CD4-positive, alpha-beta T cell (primary cell): Measurements from ENCODE around the gene ABCA13. TPM values are rescaled to one million over a fixed set of nuclear protein-coding genes. Genes with fewer than 3 reads are reported as not detected.

Experiments
- ATAC-seq: fragments of 200-7000 bp; cut with Tn5 transposase; one replicate; pipeline ENCODE4 v1.10.0; 2022; ENCODE audit warnings: mild to moderate bottlenecking; ENCODE audit not compliant: poor library complexity
- CTCF ChIA-PET: fragments of 350-600 bp; sonication (Branson Sonifier 250); formaldehyde crosslinking; loops from one replicate; lab custom pipeline; 2021; ENCODE audit warnings: antibody characterized with exemption, inconsistent platforms; lab: Charles Lee
- POLR2A ChIA-PET: fragments of 350-600 bp; sonication (Branson Sonifier 250); formaldehyde crosslinking; loops from one replicate; lab custom pipeline; 2021; ENCODE audit warnings: antibody characterized with exemption, inconsistent platforms; lab: Charles Lee
- DNase-seq, 14 experiments: peaks; one replicate each; pipeline ENCODE4 v3.0.0-alpha.2; 2013 to 2020; ENCODE audit warnings: mixed read lengths in 2 of 14
- H3K27ac ChIP-seq, 2 donors: one replicate each; pipeline versions ENCODE4 v1.5.1 to v1.7.0; 2013; ENCODE audit warnings: low read length in 2 of 2, low read depth in 1 of 2, mild to moderate bottlenecking in 1 of 2
- H3K27me3 ChIP-seq, 2 experiments: 1 replicate in 1 of 2; 2 replicates in 1 of 2; pipeline versions ENCODE4 v1.6.1 to v1.7.0; 2013; ENCODE audit warnings: low read length in 2 of 2, control low read depth in 1 of 2, mild to moderate bottlenecking in 1 of 2, moderate library complexity in 1 of 2; ENCODE audit not compliant: insufficient read depth in 2 of 2, control insufficient read depth in 1 of 2
- H3K36me3 ChIP-seq: one replicate; pipeline ENCODE4 v1.6.1; 2013; ENCODE audit warnings: low read length, control low read depth; ENCODE audit not compliant: insufficient read depth
- H3K4me1 ChIP-seq: one replicate; pipeline ENCODE4 v1.6.1; 2013; ENCODE audit warnings: low read length, control low read depth; ENCODE audit not compliant: insufficient read depth
- H3K4me3 ChIP-seq: one replicate; pipeline ENCODE4 v1.5.1; 2013; ENCODE audit warnings: mild to moderate bottlenecking, low read length, moderate library complexity
- H3K9me3 ChIP-seq, 2 experiments: 1 replicate in 1 of 2; 2 replicates in 1 of 2; pipeline versions ENCODE4 v1.6.1 to v1.7.0; 2013; ENCODE audit warnings: low read length in 2 of 2, mild to moderate bottlenecking in 2 of 2, control low read depth in 1 of 2, moderate library complexity in 1 of 2; ENCODE audit not compliant: control insufficient read depth in 1 of 2, insufficient read depth in 1 of 2
- H3K27ac Mint-ChIP-seq: one replicate; pipeline ENCODE4 v1.8.0; 2020; ENCODE audit warnings: mixed read lengths
- H3K27me3 Mint-ChIP-seq: one replicate; pipeline ENCODE4 v1.8.0; 2021; ENCODE audit warnings: mixed read lengths
- H3K36me3 Mint-ChIP-seq: one replicate; pipeline ENCODE4 v1.8.0; 2021; ENCODE audit warnings: low read depth, mixed read lengths
- H3K4me1 Mint-ChIP-seq: one replicate; pipeline ENCODE4 v1.8.0; 2021; ENCODE audit warnings: low read depth, mixed read lengths
- H3K4me3 Mint-ChIP-seq: one replicate; pipeline ENCODE4 v1.8.0; 2020; ENCODE audit warnings: mild to moderate bottlenecking, mixed read lengths
- H3K9me3 Mint-ChIP-seq: one replicate; pipeline ENCODE4 v1.8.0; 2020; ENCODE audit warnings: mixed read lengths
- CTCF ChIP-seq: fragments of 200-600 bp; IDR thresholded peaks from one replicate; pipeline ENCODE4 v1.8.0; 2022; ENCODE audit warnings: antibody characterized with exemption, mild to moderate bottlenecking
- intact Hi-C, 2 experiments: fragments of 100-400 bp; cut with DNase I in 1 of 2; cut with micrococcal nuclease in 1 of 2; formaldehyde crosslinking; loops; one replicate each; pipeline versions ENCODE4 v1.15.1 to v1.9.0; 2023 to 2025; cut with DNase I, micrococcal nuclease
- total RNA-seq, 174 experiments: library from RNA in 2 of 174; stranded (reverse) in 2 of 174; gene quantifications; one replicate each; pipeline ENCODE4 v1.2.3 and lab custom pipeline; 2021 to 2026

The ABCA13 gene
- total RNA-seq, 2 experiments from 2014 or later = not detected

GRCh38 chr7:48286836-48287235 lies 115.6 kb downstream of the ABCA13 start:
- no peak for TF ChIP-seq CTCF
- no peak for DNase-seq
- Mint-ChIP-seq H3K9me3 (no peaks in the 10 kb centered on the region), H3K4me3 (no peak overlapping the region), H3K27ac (no peak overlapping the region), H3K4me1 (no peaks in the 10 kb centered on the region), H3K27me3 (peaks cover 14% of the 10 kb centered on the region), H3K36me3 (no peaks in the 10 kb centered on the region)
- POLR2A ChIA-PET = no interaction called here
- intact Hi-C loops = no loop called here
- H3K27me3 ChIP-seq = peaks cover 0 to 4% of the 10 kb centered on the region in 2 experiments
- H3K27ac ChIP-seq = no peak overlapping the region
- no peak overlapping the region for H3K4me3 ChIP-seq
- H3K9me3 ChIP-seq = peaks cover 0 to 4% of the 10 kb centered on the region in 2 experiments
- CTCF ChIA-PET = no interaction called here
- H3K36me3 ChIP-seq = no peaks in the 10 kb centered on the region
- no peaks in the 10 kb centered on the region for H3K4me1 ChIP-seq
- no peak for ATAC-seq

GRCh38 chr7:48289656-48290055 lies 118.4 kb downstream of the ABCA13 start:
- H3K27me3 ChIP-seq = peaks cover 0 to 4% of the 10 kb centered on the region in 2 experiments
- Mint-ChIP-seq H3K4me1 (no peaks in the 10 kb centered on the region), H3K36me3 (no peaks in the 10 kb centered on the region), H3K27me3 (peaks cover 5% of the 10 kb centered on the region), H3K27ac (no peak overlapping the region), H3K4me3 (no peak overlapping the region), H3K9me3 (no peaks in the 10 kb centered on the region)
- ATAC-seq (no peak), DNase-seq (no peak)
- TF ChIP-seq CTCF = no peak
- intact Hi-C loops = no loop called here
- no peak overlapping the region for H3K4me3 ChIP-seq
- H3K9me3 ChIP-seq = no peaks in the 10 kb centered on the region
- ChIA-PET POLR2A (no interaction called here), CTCF (no interaction called here)
- no peaks in the 10 kb centered on the region for H3K36me3 ChIP-seq
- no peaks in the 10 kb centered on the region for H3K4me1 ChIP-seq
- no peak overlapping the region for H3K27ac ChIP-seq

- intact Hi-C loops = no loop called here
- CTCF ChIA-PET = no interaction called here
- Mint-ChIP-seq H3K9me3 (no peaks in the 10 kb centered on the region), H3K27me3 (no peaks in the 10 kb centered on the region), H3K4me3 (no peak overlapping the region), H3K4me1 (no peaks in the 10 kb centered on the region), H3K27ac (no peak overlapping the region), H3K36me3 (no peaks in the 10 kb centered on the region)
- Histone ChIP-seq H3K4me1 (no peaks in the 10 kb centered on the region), H3K27me3 (peaks cover 0 to 2% of the 10 kb centered on the region in 2 experiments), H3K27ac (no peak overlapping the region), H3K4me3 (no peak overlapping the region), H3K9me3 (no peaks in the 10 kb centered on the region), H3K36me3 (no peaks in the 10 kb centered on the region)
- ATAC-seq = no peak
- DNase-seq = no peak
- TF ChIP-seq CTCF = no peak
- POLR2A ChIA-PET = no interaction called here
Observed at GRCh38 chr7:48292949-48293348, 121.7 kb downstream of the ABCA13 start.
